PC-3 (cell line): ENCODE results near the gene NTRK2. TPM values are rescaled to one million over a fixed set of nuclear protein-coding genes. Genes with fewer than 3 reads are reported as not detected.

ENCODE experiments used
- ATAC-seq: fragments of 200-7000 bp; cut with Tn5 transposase; 2 replicates; pipeline ENCODE4 v1.9.1; 2020; ENCODE audit warnings: mild to moderate bottlenecking, moderate library complexity
- BruUV-seq: library from RNA; stranded (reverse); fragments of 400-500 nt; replicated peaks from 2 replicates; lab custom pipeline; 2021; lab: Mats Ljungman, UMichigan
- CTCF ChIA-PET: fragments of 300-600 bp; sonication (Branson Sonifier 250); formaldehyde crosslinking; loops from one replicate; lab custom pipeline; 2022; ENCODE audit warnings: antibody characterized with exemption; lab: Charles Lee
- POLR2A ChIA-PET: fragments of 300-600 bp; sonication (Branson Sonifier 250); formaldehyde crosslinking; loops from one replicate; lab custom pipeline; 2022; ENCODE audit warnings: antibody characterized with exemption; ENCODE audit not compliant: unreplicated experiment; lab: Charles Lee
- DNase-seq: peaks from one replicate; pipeline ENCODE4 v3.0.0-alpha.2; 2015
- H2AFZ ChIP-seq: fragments of 300-600 bp; sonication (generic); 2 replicates; pipeline ENCODE4 v1.6.0; 2016; ENCODE audit warnings: antibody characterized with exemption, low read length
- H3F3A ChIP-seq: fragments of 300-600 bp; sonication (generic); one replicate; pipeline ENCODE4 v1.6.0; 2017; ENCODE audit warnings: antibody characterized with exemption, low read length, control low read depth, mild to moderate bottlenecking; ENCODE audit not compliant: unreplicated experiment
- H3K27ac ChIP-seq: fragments of 300-600 bp; sonication (generic); 2 replicates; pipeline ENCODE4 v1.5.1; 2016; ENCODE audit warnings: mild to moderate bottlenecking, low read length
- H3K27me3 ChIP-seq: fragments of 300-600 bp; sonication (generic); 2 replicates; pipeline ENCODE4 v1.6.1; 2016; ENCODE audit warnings: low read length, mixed read lengths
- H3K36me3 ChIP-seq: fragments of 300-600 bp; sonication (generic); 2 replicates; pipeline ENCODE4 v1.6.1; 2016; ENCODE audit warnings: low read depth, mixed run types, low read length, mixed read lengths
- H3K4me1 ChIP-seq: fragments of 300-600 bp; sonication (generic); 2 replicates; pipeline ENCODE4 v1.5.1; 2016; ENCODE audit warnings: low read length; ENCODE audit not compliant: insufficient read depth
- H3K4me2 ChIP-seq: fragments of 300-600 bp; sonication (generic); 2 replicates; pipeline ENCODE4 v1.6.0; 2016; ENCODE audit warnings: low read length
- H3K4me3 ChIP-seq: fragments of 300-600 bp; sonication (generic); 2 replicates; pipeline ENCODE4 v1.5.1; 2016; ENCODE audit warnings: mild to moderate bottlenecking, low read length, mixed read lengths
- H3K79me2 ChIP-seq: fragments of 300-600 bp; sonication (generic); 2 replicates; pipeline ENCODE4 v1.6.1; 2017; ENCODE audit warnings: low read length, mixed read lengths
- H3K9ac ChIP-seq: fragments of 300-600 bp; sonication (generic); 2 replicates; pipeline ENCODE4 v1.6.0; 2016; ENCODE audit warnings: mild to moderate bottlenecking, low read length
- H3K9me2 ChIP-seq: fragments of 300-600 bp; sonication (generic); replicated peaks from 2 replicates; pipeline ENCODE4 v1.6.1; 2016; ENCODE audit warnings: mixed run types, low read length, mixed read lengths
- H3K9me3 ChIP-seq: fragments of 300-600 bp; sonication (generic); 2 replicates; pipeline ENCODE4 v1.6.1; 2016; ENCODE audit warnings: low read length, mixed read lengths
- H4K20me1 ChIP-seq: fragments of 300-600 bp; sonication (generic); 2 replicates; pipeline ENCODE4 v1.6.1; 2016; ENCODE audit warnings: low read length, mixed read lengths
- CTCF ChIP-seq: fragments of 300-600 bp; sonication (generic); conservative IDR thresholded peaks from 2 replicates; pipeline ENCODE4 v1.5.1; 2017; ENCODE audit warnings: antibody characterized with exemption, low read depth, mild to moderate bottlenecking, low read length
- EZH2 ChIP-seq: fragments of 300-600 bp; sonication (generic); IDR thresholded peaks from one replicate; pipeline ENCODE4 v1.6.1; 2017; ENCODE audit warnings: antibody characterized with exemption, mild to moderate bottlenecking, low read length; ENCODE audit not compliant: unreplicated experiment
- EZH2phosphoT487 ChIP-seq: fragments of 300-600 bp; sonication (generic); IDR thresholded peaks from 2 replicates; pipeline ENCODE4 v1.6.1; 2018; ENCODE audit warnings: mild to moderate bottlenecking, antibody characterized with exemption, low read length, borderline replicate concordance
- intact Hi-C: fragments of 100-400 bp; cut with micrococcal nuclease; formaldehyde crosslinking; loops from 2 replicates; pipeline ENCODE4 v1.9.0; 2023
- total RNA-seq: library from RNA; depleted of rRNA; stranded (reverse); fragments of >200 nt; gene quantifications from 2 replicates; pipeline ENCODE4 v1.2.3, GENCODE V29; 2014

Gene NTRK2
- total RNA-seq, 1 experiment from 2014 or later, result not detected

- ATAC-seq (no peak), DNase-seq (no peak)
- ChIA-PET CTCF (no interaction called here), POLR2A (no interaction called here)
- TF ChIP-seq CTCF (no peak), EZH2phosphoT487 (no peak), EZH2 (no peak)
- no peak overlapping the region for H3K4me3 ChIP-seq
- H3K9me2 ChIP-seq, result no peaks in the 10 kb centered on the region
- no peak overlapping the region for H2AFZ ChIP-seq
- H3K27me3 ChIP-seq, result no peaks in the 10 kb centered on the region
- no peaks in the 10 kb centered on the region for H3F3A ChIP-seq
- no peaks in the 10 kb centered on the region for H4K20me1 ChIP-seq
- H3K27ac ChIP-seq, result no peak overlapping the region
- intact Hi-C loops, result no loop called here
- no peaks in the 10 kb centered on the region for H3K36me3 ChIP-seq
- H3K9me3 ChIP-seq, result no peaks in the 10 kb centered on the region
- no peak overlapping the region for H3K4me2 ChIP-seq
- no peaks in the 10 kb centered on the region for H3K4me1 ChIP-seq
- BruUV-seq, result no TSS peak
- no peak overlapping the region for H3K9ac ChIP-seq
- H3K79me2 ChIP-seq, result no peaks in the 10 kb centered on the region
Observed at GRCh38 chr9:84959339-84959738, 289.8 kb downstream of the NTRK2 start.

GRCh38 chr9:84966876-84967830, 297.6 kb downstream of the NTRK2 start:
- no peak for DNase-seq
- no peaks in the 10 kb centered on the region for H3F3A ChIP-seq
- no peak overlapping the region for H2AFZ ChIP-seq
- CTCF ChIA-PET, result no interaction called here
- ATAC-seq, result no peak
- intact Hi-C loops, result no loop called here
- POLR2A ChIA-PET, result no interaction called here
- H3K27ac ChIP-seq, result no peak overlapping the region
- no peak overlapping the region for H3K4me2 ChIP-seq
- no peaks in the 10 kb centered on the region for H3K27me3 ChIP-seq
- H3K36me3 ChIP-seq, result no peaks in the 10 kb centered on the region
- no peaks in the 10 kb centered on the region for H3K4me1 ChIP-seq
- H3K79me2 ChIP-seq, result no peaks in the 10 kb centered on the region
- no peak overlapping the region for H3K9ac ChIP-seq
- no peak overlapping the region for H3K4me3 ChIP-seq
- no TSS peak for BruUV-seq
- TF ChIP-seq EZH2, result no peak
- TF ChIP-seq EZH2phosphoT487, result no peak
- no peak for TF ChIP-seq CTCF
- H3K9me2 ChIP-seq, result no peaks in the 10 kb centered on the region
- no peaks in the 10 kb centered on the region for H4K20me1 ChIP-seq
- no peaks in the 10 kb centered on the region for H3K9me3 ChIP-seq

DNA sequence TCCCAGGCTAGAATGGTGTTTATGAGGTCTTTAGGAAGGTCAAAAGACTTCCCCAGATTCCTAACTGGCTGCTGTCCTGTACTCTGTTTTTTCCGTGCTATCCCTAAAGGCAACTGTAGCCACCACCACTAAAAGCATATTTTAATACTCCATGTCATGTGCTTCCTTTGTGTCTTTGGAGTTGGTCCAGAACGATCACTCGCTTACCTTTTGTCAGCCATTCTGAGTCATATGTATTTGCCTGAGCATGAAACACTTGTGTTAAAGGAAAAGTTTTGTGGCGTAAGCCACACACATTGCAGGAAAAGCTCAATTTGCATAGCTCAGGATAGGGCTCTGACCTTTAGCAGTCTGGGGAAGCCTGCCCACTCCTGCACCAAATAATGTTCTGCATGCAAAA, 299.6 kb downstream of the NTRK2 start:
- Histone ChIP-seq H3K79me2 (no peaks in the 10 kb centered on the region), H3F3A (no peaks in the 10 kb centered on the region), H3K4me3 (no peak overlapping the region), H3K27ac (no peak overlapping the region), H3K27me3 (no peaks in the 10 kb centered on the region), H3K36me3 (no peaks in the 10 kb centered on the region), H2AFZ (no peak overlapping the region), H3K9ac (no peak overlapping the region), H3K9me3 (no peaks in the 10 kb centered on the region), H4K20me1 (no peaks in the 10 kb centered on the region), H3K4me2 (no peak overlapping the region), H3K9me2 (no peaks in the 10 kb centered on the region), H3K4me1 (no peaks in the 10 kb centered on the region)
- CTCF ChIA-PET, result no interaction called here
- no TSS peak for BruUV-seq
- POLR2A ChIA-PET, result no interaction called here
- TF ChIP-seq EZH2phosphoT487 (no peak), CTCF (no peak), EZH2 (no peak)
- ATAC-seq, result no peak
- intact Hi-C loops, result no loop called here
- DNase-seq, result peak; percentile 22
